Measurements from ENCODE around the gene NEO1. TPM values are rescaled to one million over a fixed set of nuclear protein-coding genes. Genes with fewer than 3 reads are reported as not detected.

NEO1 gene
- total RNA-seq, 1 donor from 2014 or later, result 9.2 TPM

GRCh38 chr15:73075160-73075859 is 23.0 kb downstream of the NEO1 start:
- no peak for DNase-seq (ENCODE audit: low spot score)
- no peak for ATAC-seq

GRCh38 chr15:73078291-73078690 is 26.0 kb downstream of the NEO1 start:
- ATAC-seq (no peak), DNase-seq (ENCODE audit: low spot score) (no peak)

- peak; percentile 58 for ATAC-seq
- DNase-seq (ENCODE audit: low spot score), result no peak
Observed at GRCh38 chr15:73078722-73079121, 26.5 kb downstream of the NEO1 start.

DNA sequence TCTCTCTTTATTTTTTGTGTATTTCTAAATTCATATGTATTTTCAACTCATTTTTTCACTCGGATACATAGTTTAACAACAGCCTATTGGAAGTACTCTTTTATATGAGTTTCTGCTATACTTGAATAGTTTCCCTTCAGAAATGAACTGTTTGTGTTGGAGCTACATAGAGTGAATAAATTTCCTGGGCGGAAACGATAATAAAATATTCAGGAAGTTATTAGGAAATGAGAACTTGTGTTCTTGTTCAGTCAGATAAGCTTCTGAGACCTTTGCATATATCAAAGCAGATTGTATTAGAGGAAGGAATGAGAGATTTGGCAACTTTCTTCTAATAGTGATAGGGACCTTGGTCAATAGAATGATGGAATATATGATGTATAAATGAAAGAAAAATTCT is 27.3 kb downstream of the NEO1 start:
- no peak for ATAC-seq
- no peak for DNase-seq (ENCODE audit: low spot score)

GRCh38 chr15:73081321-73081958 is 29.2 kb downstream of the NEO1 start:
- DNase-seq (ENCODE audit: low spot score) (no peak), ATAC-seq (peak; percentile 83)

- ATAC-seq (peak; percentile 80), DNase-seq (ENCODE audit: low spot score) (no peak)
Observed at GRCh38 chr15:73082812-73083211, 30.5 kb downstream of the NEO1 start.

DNA sequence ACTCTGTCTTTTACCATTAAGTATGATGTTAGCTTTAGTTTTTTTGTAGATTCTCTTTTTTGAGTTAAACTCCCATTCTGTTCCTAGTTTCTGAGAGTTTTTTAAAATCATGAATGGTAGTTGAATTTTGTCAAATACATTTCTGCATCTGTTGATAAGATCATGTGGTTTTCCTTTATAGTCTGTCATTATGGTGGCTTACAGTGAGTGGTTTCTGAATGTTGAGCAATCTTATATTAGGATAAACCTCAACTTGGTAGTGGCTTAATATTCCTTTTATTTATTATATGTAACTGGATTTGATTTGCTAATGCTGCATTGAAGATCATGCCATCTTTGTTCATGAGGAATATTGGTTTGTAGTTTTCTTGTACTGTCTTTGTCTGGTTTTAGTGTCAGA is 34.8 kb downstream of the NEO1 start:
- ATAC-seq, result no peak
- DNase-seq (ENCODE audit: low spot score), result no peak

DNA sequence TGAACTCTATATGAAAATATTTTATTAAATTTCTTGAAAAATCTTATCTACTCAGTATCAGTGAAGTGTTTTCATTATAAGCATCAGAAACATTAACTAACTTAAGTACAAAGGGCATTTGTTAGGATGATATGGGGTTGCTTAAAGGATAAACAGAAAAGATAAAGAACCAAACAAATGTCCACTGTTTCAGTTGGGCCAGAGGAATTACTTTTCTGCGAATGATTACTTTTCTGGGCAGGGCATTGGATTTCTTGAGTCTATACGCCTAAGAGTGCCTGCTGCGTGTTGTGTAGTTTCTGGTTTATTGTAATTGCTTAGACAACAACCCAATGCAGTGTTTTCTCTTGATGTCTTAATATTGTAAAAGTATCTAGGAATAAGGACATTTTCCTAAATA is 52.8 kb downstream of the NEO1 start:
- ATAC-seq (no peak), DNase-seq (ENCODE audit: low spot score) (no peak)

- ATAC-seq (no peak), DNase-seq (ENCODE audit: low spot score) (no peak)
Observed at GRCh38 chr15:73108676-73109075, 56.4 kb downstream of the NEO1 start.

DNA sequence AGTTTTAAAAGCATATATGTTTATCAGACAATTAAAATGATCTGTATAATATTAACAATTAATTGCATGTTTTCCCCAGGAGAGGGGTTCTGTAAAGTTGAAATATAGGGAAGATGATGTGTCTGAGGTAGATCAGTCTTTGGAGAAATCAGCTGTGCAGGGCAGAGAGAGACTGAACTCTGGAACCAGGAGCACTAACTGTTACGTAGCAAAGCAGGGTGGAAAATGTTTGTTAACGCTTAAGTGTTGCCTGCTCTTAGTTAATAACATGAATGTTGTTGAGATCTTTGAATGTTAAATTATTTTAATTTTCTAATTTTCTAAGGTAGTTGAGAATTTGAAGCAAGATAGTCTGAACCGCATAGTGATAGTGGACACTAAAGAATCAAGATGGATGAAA is 57.5 kb downstream of the NEO1 start:
- no peak for DNase-seq (ENCODE audit: low spot score)
- peak; percentile 48 for ATAC-seq

GRCh38 chr15:73110201-73110600 is 57.9 kb downstream of the NEO1 start:
- ATAC-seq (no peak), DNase-seq (ENCODE audit: low spot score) (no peak)

DNA sequence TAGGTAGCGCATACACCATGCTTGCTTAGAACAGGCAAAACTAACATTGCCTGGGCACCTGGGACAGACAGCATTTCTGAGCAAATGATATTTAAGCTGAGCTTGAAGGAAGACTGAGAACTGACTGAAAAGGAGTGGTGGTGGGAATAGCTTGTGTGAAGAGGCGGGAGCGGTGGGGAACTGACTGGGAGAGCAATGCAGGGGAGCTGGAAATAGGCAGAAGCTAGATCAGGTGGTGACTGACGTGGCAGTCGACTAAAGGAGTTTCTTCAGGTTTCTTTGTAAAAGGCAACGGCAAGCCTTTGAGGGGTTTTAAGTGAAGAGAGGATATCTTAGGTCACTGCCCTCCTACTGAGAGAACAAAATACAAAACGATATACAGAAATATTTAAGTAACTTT is 61.8 kb downstream of the NEO1 start:
- ATAC-seq (no peak), DNase-seq (ENCODE audit: low spot score) (no peak)

GRCh38 chr15:73116164-73116563 is 63.9 kb downstream of the NEO1 start:
- no peak for DNase-seq (ENCODE audit: low spot score)
- no peak for ATAC-seq

DNA sequence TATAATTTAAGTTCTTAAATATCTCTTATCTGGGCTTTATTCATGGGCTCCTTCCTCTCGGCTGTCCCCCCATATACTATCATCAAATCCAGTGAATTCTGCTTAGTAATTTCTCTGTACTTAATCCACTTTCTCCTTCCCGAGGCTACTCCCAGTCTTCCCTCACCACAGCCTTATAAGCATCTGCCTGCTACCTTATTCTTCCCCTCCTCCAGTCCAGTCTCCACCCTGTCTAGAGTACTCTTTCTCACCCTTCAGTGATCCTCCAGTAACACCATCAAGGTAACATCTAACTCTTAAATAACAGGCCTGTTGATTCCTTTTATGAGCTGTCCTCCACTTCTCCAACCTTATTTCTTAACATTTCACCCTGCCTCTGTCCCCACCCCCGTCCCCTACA is 65.8 kb downstream of the NEO1 start:
- ATAC-seq (no peak), DNase-seq (ENCODE audit: low spot score) (no peak)

GRCh38 chr15:73119478-73119877 is 67.2 kb downstream of the NEO1 start:
- DNase-seq (ENCODE audit: low spot score), result no peak
- ATAC-seq, result no peak

DNA sequence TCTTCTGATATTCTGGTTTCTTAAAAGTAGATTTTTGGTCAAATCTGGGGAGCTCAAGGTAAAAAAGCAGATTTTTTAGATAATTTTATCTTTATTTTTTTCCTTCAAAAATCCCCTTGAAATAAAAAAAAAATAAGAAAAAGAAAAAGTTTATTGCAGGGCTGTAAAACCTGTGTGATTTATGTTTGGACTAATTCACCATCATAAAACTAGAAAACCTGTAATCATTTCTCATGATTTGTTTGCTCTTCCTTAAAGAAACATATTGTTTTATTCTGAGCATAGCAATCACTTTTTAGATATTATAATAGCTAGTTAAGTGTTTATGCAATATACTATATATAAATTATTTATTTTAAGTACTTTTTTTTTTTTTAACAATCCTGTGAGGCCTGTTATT is 68.0 kb downstream of the NEO1 start:
- no peak for DNase-seq (ENCODE audit: low spot score)
- no peak for ATAC-seq

DNA sequence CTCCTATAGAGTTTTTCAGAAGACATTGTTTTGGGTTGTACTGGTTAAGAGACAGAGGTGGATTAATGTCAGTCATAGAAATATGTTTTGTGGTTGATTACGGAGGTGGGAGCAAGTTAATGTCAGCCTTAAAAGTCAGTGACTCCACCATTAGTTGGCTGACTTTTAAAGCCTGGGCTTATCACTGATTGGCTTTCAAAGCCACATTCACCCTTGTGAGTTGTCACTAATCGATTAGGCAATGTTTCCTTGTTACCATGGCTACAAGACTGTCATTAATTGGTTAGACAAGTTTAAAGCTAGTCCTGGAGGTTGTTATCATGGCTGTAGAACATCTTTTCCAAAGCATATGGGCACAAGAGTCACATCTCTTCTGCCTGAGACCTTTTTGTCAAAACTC is 73.0 kb downstream of the NEO1 start:
- DNase-seq (ENCODE audit: low spot score), result no peak

DNA sequence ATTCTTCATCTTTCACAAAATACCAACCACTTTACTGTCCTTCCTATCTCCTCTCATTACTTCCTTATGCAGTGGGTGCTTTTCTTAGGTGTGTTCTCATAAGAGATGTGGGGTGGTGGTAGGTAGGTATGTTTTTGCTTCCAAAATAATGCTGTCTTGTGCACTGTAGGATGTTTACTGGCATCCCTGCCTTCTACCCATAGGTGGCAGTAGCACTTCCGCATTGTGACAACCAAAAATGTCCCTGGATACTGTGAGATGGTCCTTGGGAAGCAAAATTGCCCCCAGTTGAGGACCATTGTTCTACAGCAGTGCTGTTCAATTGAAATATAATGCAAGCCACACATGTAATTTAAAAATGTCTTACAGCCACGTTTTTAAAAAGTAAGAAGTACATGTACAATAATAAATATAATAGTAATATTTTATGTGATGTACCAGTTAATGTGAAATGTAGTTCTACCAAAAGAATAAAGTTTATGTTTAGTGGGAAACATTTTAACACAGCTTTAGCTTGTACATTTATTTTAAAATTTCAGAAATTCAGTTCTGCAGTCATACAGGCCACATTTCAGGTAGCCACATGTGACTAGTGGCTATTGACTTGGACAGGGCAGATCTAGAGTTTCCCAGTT is 75.2 kb downstream of the NEO1 start:
- ATAC-seq, result peak; percentile 82
- no peak for DNase-seq (ENCODE audit: low spot score)

More for the DNA sequence above, 73.0 kb downstream of the NEO1 start:
- no peak for ATAC-seq

DNA sequence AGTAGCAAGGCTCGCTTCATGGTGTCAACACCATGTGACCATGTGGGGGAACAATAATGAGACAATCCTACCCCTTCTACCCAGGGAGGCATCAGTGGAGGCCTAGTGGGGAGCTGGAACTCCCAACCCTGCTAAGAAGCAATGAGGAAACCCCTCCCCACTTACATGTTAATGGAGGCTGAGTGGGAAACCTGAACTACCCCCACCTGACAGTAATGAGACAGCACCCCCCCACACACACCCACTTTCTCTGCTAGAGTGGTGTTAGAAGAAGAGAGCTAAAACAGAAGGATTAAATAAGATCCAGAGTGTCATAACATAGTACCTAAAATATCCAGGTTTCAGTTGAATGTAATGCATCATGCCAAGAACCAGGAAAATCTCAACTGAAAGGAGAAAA is 78.6 kb downstream of the NEO1 start:
- ATAC-seq, result no peak
- DNase-seq (ENCODE audit: low spot score), result no peak

DNA sequence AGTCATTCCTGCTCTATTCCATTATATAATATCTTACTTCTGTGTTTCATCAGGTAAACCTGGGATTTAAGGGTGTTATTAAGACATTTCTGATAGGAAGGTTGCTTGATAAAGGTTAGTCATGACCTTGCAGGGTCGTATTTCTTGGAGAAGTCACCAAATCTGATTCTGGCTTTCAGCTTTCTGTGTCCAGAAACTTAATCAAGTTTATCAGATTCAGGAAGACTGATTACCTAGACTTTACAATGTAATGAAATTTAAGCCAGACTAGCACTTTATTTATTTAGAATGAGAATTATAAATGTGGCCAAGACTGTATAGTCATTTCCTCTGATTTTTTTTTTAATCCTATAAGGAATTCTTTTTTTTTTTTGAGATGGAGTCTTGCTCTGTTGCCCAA is 81.9 kb downstream of the NEO1 start:
- ATAC-seq (no peak), DNase-seq (ENCODE audit: low spot score) (no peak)

DNA sequence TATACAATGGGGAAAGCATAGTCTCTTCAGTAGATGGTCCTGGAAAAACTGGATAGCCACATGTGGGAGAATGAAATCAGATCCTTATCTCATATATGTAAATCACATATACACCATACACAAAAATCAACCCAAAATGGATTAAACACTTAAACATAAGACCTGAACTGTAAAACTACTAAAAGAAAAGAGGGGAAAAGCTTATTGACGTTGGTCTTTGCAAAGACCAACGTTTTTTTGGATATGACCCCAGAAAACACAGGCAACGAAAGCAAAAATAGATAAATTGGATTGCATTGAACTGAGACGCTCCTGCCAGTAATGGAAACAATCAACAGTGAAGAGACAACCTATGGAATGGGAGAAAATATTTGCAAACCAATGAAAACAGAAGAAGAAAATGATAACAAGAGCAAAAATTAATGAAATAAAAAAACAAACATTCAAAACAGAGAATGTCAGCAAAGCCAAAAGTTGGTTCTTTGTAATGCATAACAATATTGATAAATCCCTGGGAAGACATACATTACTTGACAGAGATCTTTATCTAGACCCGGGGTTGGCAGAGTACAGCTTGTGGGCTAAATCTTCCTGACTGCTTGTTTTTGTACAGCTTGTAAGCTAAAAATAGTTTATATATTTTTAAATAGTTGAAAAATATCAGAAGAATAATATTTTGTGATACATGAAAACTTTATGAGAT is 86.9 kb downstream of the NEO1 start:
- DNase-seq (ENCODE audit: low spot score) (no peak), ATAC-seq (no peak)
